NCI-H146 treated with DMSO at 0.1 percent for 48 hours (cell line): Measurements from ENCODE around the gene RFTN1.
A peak's percentile ranks its signal among the peaks of the same experiment; 100 is the strongest.

Experiments used
- DNase-seq: peaks from one replicate; lab custom pipeline; 2025; ENCODE audit not compliant: unreplicated experiment; lab: John Stamatoyannopoulos, UW

The RFTN1 gene

DNA sequence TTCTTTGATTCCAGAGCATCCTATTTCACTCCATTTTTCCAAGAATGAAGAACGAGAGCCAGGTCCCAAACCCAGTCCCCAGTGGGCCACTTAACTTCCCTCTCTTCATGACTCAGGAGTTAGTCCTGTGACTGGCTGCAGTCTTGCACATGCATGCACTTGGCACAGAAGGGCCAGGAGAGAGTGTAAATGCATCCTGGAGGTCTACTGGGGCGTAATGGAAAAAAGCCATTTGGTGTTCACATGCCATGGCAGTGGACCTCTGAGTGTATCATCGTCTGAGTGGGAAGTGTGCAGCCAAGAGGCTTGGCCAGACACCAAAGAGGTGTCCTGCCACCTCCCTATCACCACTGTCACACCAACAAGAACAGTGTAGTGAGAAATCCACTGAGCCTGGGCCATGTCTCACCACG lies 15.1 kb upstream of the RFTN1 start:
- no peak for DNase-seq

- DNase-seq = no peak
Observed at GRCh38 chr3:16528106-16528505, 14.6 kb upstream of the RFTN1 start.

DNA sequence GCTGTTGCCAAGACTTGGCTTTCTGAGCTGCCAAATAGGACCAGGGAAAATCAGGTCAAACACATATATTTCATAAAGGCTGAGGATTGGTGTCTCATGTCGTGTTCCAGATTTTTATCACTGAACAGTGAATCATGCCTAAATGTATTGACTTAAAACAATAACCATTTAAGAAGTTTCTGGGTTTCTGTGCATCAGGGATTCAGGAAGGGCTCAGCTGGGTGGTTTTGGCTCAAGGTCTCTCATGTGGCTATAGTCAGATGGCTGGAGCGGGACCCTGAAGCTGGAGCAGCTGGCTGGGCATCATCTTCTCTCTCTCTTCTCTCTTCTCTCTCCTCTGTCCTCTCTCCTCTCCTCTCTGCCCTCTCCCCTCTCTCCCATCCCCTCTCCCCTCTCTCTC lies 10.7 kb upstream of the RFTN1 start:
- no peak for DNase-seq

DNA sequence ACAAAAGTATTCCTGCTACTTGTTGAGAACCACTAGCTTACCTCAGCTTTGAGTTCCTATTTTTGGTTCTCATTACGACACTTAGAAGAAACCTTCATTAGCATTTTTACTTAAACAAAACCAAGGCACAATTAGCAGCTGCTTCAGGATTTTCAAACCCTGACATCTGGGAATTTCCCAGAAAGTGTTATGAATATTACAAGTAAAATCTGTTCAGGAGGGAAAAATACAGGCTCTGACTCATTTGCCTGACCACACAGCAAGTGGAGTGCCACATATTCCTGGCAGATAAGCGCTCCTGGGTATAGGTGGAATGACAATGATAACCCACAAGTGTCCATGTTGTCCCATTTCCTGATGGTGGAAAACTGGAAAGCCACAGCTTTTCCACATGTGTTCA lies 10.3 kb upstream of the RFTN1 start:
- DNase-seq = no peak

GRCh38 chr3:16522834-16523233 lies 9.3 kb upstream of the RFTN1 start:
- no peak for DNase-seq

GRCh38 chr3:16520970-16521881 lies 7.7 kb upstream of the RFTN1 start:
- no peak for DNase-seq

- no peak for DNase-seq
Observed at GRCh38 chr3:16520241-16520969, 6.9 kb upstream of the RFTN1 start.

DNA sequence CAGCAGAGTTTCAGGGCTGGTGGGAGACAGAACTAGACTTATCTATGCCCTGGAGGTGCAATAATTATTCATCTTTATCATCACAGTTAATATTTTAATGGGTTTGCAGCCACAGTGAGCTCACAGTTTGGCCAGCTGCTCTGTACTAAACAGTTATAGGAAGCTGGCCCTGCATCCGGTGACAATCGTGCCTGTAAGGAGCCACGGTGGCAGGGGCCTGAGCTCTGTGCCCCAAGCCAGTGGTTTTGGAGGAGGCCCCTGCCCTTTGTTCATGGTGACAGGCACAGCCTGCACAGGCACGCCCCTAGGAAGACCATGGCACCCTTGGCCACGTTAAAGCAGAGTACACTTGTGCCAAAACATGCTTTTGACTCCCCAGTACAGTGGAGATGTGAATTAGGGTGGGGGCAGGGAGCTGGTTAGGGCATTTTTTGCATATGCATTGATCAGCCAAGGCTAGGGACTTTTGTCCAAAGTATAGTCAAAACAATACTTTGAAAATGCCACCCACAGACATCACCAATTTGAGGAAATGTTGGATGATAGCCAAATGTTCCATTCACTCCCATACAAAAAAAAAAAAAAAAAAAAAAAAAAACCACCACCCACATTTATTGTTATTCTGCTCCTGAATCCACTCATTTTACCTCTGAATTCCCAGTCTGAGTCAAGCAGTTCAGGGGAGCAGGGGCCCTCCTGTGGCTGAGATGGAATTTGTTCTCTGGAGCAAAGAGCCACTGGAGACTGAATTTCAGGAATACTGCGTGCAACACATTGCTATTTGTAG lies 3.4 kb upstream of the RFTN1 start:
- DNase-seq = peak; percentile 57

GRCh38 chr3:16515885-16516420 lies 2.5 kb upstream of the RFTN1 start:
- DNase-seq = peak; percentile 70

DNA sequence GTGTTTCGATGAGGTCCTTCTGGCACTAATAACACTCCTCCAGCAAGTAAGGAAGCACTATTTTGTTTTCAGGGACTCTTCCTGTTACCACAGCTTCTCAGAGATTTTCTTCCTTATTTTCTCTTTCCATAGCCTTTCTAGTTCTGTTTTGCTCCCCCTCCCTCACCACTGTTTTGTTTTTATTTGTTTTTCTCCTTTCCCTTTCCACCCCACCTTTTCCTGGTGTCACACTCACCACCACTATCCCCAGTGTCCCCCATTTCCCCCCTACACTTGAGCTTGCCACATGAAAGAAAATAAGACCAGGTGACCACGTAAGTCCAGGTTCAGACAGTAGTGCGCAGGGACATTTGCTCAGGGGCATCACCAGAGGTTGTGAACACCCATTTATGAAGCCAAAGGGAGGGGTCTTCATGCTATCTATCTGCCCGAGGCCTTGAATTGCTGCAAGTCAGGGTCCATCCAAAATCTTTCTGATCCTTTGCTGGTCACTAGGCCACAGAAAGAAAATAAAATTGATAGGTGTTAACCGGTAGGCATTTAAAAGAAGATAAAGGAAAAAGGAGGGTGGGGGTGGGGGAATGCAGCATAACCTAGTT lies 1.4 kb upstream of the RFTN1 start:
- no peak for DNase-seq

DNA sequence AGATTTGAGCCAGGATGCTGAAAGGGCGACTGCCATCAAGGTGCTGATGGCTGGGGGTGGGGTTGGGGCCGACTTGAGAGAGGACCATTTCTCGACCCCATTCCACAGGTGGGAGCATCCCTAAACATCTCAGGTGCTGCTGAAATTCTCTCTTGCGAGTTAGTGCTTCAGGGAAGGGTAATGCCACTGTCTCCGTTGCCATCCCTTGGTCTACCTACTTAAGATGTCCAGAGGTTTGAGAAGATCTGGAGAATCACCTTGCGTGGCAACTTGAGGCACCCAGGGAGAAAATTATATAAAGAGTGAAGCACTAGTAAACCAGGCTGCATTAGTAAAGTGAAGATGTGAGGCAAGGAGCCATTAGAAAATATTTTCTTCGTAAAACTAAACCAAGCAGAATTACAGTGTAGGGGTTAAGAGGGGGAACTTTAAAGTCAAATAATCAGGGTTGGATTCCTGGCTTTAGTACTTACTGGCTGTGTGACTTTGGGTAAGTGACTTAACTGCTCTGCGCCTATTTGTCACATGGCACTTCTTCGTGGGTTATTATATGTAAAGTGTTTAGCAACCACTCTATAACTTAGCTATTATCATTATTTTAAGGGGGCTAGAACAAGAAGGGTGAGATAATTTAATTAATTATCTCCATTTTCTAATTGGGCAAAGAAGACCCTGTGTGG lies 662 bp upstream of the RFTN1 start:
- no peak for DNase-seq

DNA sequence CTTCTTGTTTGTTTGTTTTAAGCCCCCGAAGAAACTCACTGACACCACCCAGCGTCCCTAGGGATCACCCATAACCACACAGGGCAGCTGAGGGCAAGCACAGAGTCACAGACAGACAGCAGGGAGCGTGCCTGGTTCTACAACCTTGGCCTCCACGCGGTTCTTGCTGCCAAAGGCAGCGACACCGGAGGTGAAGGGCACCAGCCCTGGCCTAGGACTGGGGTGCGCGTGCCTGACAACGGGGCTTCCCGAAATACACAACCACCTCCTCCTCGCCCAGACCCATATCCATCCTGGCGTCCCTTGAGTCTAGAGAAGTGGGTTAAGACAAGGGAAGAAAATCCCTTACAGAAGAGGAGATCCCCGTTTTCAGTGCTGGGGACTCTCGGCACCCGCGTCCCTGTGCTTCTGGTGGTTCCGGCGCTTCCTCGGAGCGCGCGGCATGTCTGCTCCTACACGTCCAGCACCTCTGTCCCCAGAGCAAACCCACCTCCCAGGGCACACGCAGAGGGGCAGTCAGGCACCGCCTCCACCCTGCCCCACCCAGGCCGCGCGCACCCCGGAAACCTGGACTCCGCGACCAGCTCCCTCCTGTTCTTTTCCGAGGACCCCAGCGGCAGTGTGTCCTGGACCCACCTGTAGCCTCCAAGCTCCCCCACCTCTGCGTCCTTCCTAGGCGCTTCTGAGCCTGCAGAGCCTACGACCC lies 911 bp downstream of the RFTN1 start:
- no peak for DNase-seq

- no peak for DNase-seq
Observed at GRCh38 chr3:16511681-16512434, 1.6 kb downstream of the RFTN1 start.

DNA sequence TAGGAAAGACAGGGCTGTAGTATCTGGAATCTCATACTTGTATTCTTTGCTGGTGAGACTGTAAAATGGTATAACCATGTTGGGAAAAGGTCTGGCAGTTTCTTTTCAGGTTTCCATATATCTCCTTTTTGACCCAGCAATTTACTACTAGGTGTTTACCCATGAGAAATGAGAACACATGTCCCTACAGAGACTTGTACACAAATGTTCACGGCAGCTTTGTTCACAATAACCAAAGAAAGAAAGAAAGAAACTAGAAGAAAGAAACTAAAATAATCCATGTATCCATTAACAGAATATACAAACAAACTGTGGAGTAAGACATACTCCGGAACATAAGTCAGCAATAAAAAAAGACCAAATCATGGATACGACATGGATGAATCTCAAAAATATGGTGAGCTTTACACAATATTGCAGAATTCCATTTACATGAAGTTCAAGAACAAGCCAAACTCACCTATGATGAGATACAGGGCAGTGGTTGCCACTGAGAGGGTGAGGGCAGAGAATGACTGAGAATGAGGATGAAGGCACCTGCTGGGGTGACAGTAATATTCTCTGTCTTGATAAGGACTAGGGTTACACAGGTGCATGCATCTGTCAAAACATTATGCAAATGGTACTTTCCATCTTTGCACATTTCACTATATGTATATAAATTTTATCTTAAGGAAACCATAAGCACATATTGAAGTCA lies 2.7 kb downstream of the RFTN1 start:
- no peak for DNase-seq

DNA sequence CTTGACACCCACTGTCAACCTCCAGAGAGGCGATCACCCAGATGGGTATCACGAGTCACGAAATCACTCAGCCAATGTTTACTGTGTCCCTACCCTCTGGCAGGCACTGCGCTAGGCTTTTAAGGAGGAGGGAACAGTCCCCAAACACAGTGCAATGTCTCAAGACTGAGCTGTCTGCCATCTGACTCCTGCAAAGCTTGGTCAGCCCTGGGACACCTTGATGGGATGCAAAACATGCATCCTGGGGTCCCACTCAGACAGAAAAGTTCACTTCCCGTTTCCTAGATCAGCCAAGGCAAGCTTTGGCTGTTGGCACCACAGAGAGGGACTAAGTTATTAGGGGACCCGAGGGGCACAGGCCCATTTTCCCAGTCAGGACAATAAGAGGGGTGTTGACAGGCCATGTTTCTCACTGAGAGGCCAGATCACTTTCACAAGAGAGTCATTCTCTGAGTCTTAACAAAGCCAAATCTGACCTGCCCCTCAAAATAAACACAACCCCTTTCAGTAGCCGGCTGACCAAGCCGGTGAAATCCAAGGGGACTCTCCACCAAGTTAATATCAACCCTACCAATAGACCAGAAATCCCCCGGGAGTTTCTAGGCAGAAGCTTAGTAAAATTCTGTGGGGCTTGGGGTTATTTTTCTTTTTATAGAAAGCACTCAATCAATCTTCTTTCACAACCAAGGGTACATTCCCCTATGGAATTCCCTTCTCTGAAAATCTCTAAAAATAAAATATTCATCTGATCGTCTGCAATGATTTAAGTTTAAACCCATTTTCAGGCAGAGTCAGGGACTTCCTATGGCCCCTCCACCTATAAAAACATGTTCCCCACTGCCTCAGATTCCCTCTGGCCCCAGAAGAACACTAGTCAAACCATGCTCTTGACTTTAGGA lies 3.5 kb downstream of the RFTN1 start:
- no peak for DNase-seq

- DNase-seq = no peak
Observed at GRCh38 chr3:16508591-16508995, 4.9 kb downstream of the RFTN1 start.

GRCh38 chr3:16508243-16508578 lies 5.3 kb downstream of the RFTN1 start:
- DNase-seq = no peak
